NT2/D1 (cell line): Measurements from ENCODE around the gene PKMYT1.

Source experiments
- SUZ12 ChIP-seq: IDR thresholded peaks from 2 replicates; pipeline ENCODE4 v1.6.1; 2011; ENCODE audit not compliant: insufficient read length, insufficient read depth; ENCODE audit errors: extremely low read depth
- YY1 ChIP-seq: IDR thresholded peaks from 2 replicates; pipeline ENCODE4 v1.6.1; 2011; ENCODE audit not compliant: insufficient read length, insufficient read depth
- ZNF274 ChIP-seq: IDR thresholded peaks from 2 replicates; pipeline ENCODE4 v1.6.1; 2011; ENCODE audit warnings: mild to moderate bottlenecking, low read depth, low read length

DNA sequence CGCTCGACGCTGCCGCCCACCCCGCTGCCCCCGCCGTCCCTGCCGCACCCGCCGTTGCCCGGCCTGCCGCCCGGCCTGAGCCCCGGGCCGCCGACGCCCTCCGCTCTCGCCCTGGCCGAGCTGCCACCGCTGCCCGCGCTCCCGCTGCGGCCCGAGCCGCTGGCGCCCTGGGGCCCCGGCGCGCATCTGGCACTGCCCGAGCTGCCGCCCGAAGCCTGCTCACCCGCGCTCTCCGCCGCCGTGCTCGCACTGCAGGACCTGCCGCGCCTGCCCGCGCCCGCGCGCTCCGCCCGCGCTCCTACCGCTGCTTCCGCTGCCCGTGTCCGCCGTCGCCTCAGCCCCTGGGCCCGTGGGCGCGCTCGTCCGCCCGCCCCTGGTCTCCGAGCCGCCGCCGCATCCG lies 24.1 kb upstream of the PKMYT1 start:
- TF ChIP-seq YY1 = no peak
- TF ChIP-seq SUZ12 = no peak
- TF ChIP-seq ZNF274 = no peak
